Inflammatory macrophage (primary cell): Measurements from ENCODE around the gene MLC1.

ENCODE experiments used
- DNase-seq, 2 donors: peaks; one replicate each; pipeline ENCODE4 v3.0.0-alpha.2; 2020 to 2022

Gene MLC1

DNA sequence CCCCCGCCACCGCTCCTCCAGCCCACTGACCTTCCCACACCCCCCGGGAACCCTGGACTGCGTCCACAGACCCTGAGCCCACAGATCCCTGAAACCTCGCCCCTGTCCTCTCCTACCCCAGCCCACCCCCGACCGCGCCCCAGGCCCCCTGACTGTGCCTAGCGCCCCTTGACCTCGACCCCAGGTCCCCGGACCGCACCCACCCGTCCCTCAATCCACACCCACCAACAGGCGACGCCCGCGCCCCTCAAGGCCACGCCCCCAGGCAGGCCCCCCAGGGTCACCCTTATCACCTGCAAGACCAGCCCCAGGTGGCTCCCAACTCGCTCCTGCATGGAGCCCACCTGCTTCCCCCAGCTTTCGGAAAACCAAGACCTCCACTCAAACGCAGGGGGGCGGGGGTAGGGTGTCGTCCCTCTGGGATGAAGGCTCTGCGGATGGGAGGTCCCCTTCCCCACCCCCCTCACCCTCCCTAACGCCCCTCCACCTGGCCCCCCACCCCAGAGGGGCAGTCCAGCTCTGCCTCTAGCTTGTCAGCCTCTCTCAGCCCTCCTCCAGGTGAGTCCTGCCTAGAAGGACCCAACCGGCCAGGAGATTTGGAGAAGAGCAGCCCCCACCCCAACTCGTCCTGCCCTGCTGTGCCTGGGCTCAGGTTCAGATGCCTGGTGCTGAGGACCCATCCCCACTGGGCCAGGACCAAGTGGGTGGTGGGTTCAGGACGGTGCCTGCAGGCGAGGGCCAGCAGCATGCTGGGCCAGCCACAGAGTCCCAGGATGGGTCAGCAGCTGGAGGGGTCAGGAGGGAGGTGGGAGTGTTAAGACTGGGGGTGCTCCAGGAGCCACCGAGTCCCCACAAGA is 69.5 kb downstream of the MLC1 start:
- DNase-seq: no peak

GRCh38 chr22:50014655-50015401 is 70.4 kb downstream of the MLC1 start:
- no peak for DNase-seq

DNA sequence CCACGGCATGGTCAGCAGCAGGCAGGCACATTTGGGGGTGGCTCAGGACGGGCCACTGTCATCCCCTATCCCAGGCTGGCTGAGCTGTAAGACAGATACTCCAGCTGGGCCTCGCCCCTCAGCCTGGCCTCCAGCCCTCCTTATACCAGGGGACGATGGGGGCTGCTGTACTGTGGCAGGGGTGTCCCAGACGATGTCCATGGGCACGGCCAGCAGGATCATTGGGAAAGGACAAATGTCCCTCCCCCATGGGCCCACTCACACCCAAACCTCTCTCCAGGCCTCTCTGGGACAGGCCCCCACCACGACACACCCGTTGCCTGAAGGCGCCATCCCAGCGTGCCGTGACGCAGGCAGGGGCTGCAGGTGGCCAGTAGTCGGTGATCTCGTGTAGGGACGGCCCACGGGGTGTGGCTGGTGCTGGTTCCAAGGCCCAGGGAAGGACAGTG is 71.1 kb downstream of the MLC1 start:
- DNase-seq: no peak

DNA sequence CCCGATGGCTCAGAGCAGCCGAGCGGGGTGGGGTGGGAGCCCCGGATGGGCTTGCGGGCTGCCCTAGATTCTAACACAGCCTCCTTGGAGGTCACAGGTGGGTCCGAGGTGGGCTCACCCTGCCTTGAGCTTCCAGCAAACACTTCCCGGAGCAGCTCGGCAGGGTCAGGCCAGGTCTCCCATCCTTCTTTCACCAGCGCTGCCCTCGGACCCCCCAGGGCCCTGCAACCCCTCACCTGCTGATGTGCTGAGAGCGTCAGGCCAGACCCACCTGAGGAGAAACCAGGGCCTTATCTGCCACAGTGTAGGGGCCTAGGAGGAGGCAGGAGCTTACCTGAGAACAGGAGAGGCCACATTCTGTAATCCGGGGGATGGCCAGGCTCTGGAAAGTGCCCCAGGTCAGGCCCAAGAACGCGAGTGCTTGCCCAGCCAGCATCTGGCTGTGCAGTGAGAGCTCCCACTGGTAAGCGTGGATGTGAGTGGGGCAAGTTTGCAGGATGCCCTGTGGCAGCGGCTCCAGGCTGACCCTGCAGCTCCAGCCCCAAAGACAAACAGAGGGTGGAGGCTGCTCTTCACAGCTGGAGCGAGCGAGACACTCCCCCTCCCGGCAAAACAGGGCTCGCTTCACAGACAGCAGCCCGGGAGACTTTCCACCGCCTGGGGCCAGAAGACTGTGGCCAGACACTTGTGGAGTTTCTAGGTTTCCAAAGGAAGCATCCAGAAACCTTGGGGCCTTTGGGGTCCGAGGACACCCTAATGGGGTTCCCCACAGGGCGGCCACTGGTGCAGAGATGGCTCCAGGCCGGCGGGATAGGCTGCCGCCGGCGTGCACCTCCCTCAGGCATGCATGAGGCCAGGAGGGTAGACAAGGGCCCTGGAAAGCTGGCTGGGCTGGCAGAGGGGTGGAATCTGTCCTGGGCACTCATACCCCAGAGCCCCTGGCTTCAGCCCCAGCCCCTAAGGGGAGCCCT is 72.7 kb downstream of the MLC1 start, which contains the start of gene IL17REL:
IL17REL (minus strand) TSS at position 555 of the 971 bp plus-strand sequence; CDS start at position 436, 119 bp downstream.
- no peak for DNase-seq

GRCh38 chr22:50011447-50012210 is 73.6 kb downstream of the MLC1 start:
- DNase-seq: no peak

- DNase-seq: no peak
Measured at GRCh38 chr22:50010676-50011446, 74.4 kb downstream of the MLC1 start.

- DNase-seq: no peak
Measured at GRCh38 chr22:50009765-50010675, 75.2 kb downstream of the MLC1 start.
